Activated CD4-positive, alpha-beta T cell treated with anti-CD3 and anti-CD28 coated beads, Interleukin-10, Interleukin-2, amounts not matched to agents 100 ng/mL and 50 ng/mL, durations not matched to agents 16 hours and 8 hours (primary cell): ENCODE data around the gene STKLD1.

Experiments
- DNase-seq: peaks from one replicate; pipeline ENCODE4 v3.0.0-alpha.2; 2020

The STKLD1 gene

GRCh38 chr9:133346021-133346785, 30.0 kb upstream of the STKLD1 start:
- DNase-seq: no peak

GRCh38 chr9:133347515-133347984, 28.6 kb upstream of the STKLD1 start:
- DNase-seq: peak; percentile 63

GRCh38 chr9:133347985-133348717, 28.0 kb upstream of the STKLD1 start, which contains the start of the genes MED22 and RPL7A:
MED22 (minus strand) TSS chr9:133348131; CDS start chr9:133346662, 1,469 bp downstream.
RPL7A (plus strand) TSS chr9:133348218; CDS start chr9:133348244, 26 bp downstream.
- peak; percentile 95 for DNase-seq

GRCh38 chr9:133348718-133349573, 27.2 kb upstream of the STKLD1 start:
- DNase-seq: no peak

- DNase-seq: peak; percentile 57
Measured at GRCh38 chr9:133349965-133350616, 26.1 kb upstream of the STKLD1 start.

GRCh38 chr9:133351526-133351907, 24.6 kb upstream of the STKLD1 start:
- no peak for DNase-seq

GRCh38 chr9:133351908-133352634, 24.1 kb upstream of the STKLD1 start:
- DNase-seq: peak; percentile 77

- no peak for DNase-seq
Measured at GRCh38 chr9:133352635-133353340, 23.4 kb upstream of the STKLD1 start.

- DNase-seq: no peak
Measured at GRCh38 chr9:133353548-133353947, 22.6 kb upstream of the STKLD1 start.

- DNase-seq: no peak
Measured at GRCh38 chr9:133354766-133355165, 21.4 kb upstream of the STKLD1 start.

- no peak for DNase-seq
Measured at GRCh38 chr9:133355881-133356357, 20.2 kb upstream of the STKLD1 start.

GRCh38 chr9:133356391-133357091, 19.6 kb upstream of the STKLD1 start, which contains the start of the genes SURF1 and SURF2:
SURF1 (minus strand) TSS chr9:133356487; CDS start chr9:133356453, 34 bp downstream.
SURF2 (plus strand) TSS chr9:133356550; CDS start chr9:133356593, 43 bp downstream.
- DNase-seq: peak; percentile 93

GRCh38 chr9:133357656-133358055, 18.5 kb upstream of the STKLD1 start:
- DNase-seq: no peak

GRCh38 chr9:133359399-133360175, 16.6 kb upstream of the STKLD1 start:
- no peak for DNase-seq

- no peak for DNase-seq
Measured at GRCh38 chr9:133360400-133361393, 15.5 kb upstream of the STKLD1 start.

GRCh38 chr9:133361507-133362092, 14.6 kb upstream of the STKLD1 start:
- no peak for DNase-seq

GRCh38 chr9:133362359-133363044, 13.7 kb upstream of the STKLD1 start:
- DNase-seq: no peak
